Renal cortex interstitium (tissue), 15 donors: Measurements from ENCODE around the gene MAGIX. TPM values are rescaled to one million over a fixed set of nuclear protein-coding genes. Genes with fewer than 3 reads are reported as not detected.
"Not testable (repeated sequence)": the region's sequence is repeated elsewhere in the genome, so short reads cannot be mapped to it uniquely, and the experiment has no call there.

ENCODE experiments used
- DNase-seq, 11 donors: peaks; one replicate each; pipeline ENCODE4 v3.0.0-alpha.2; 2013; ENCODE audit warnings: low read depth in 9 of 11, low spot score in 4 of 11; ENCODE audit errors: extremely low read depth in 1 of 11
- long read RNA-seq, 16 experiments: transcript quantifications; one replicate each; lab custom pipeline, GENCODE V29; 2026
- polyA plus RNA-seq, 3 donors: library from polyadenylated mRNA; unstranded; fragments of 120-200 nt; gene quantifications; one replicate each; pipeline ENCODE4 v1.2.1, GENCODE V29; 2013; ENCODE audit not compliant: insufficient read length in 3 of 3

The MAGIX gene
- polyA plus RNA-seq, result 1 to 10 TPM; 2.7 to 6.9 (median 5.5) TPM
- long read RNA-seq, donor 1, result 0 reads
- long read RNA-seq, donor 2, result 0 reads
- long read RNA-seq, donor 3, partial matches to known transcripts, result 0 of 3 reads
- long read RNA-seq, donor 3, other reads (novel, unspliced or antisense), result 0 of 3 reads
- long read RNA-seq, donor 4, partial matches to known transcripts, result 0 of 1 reads
- long read RNA-seq, donor 4, other reads (novel, unspliced or antisense), result 0 of 1 reads
- long read RNA-seq, donor 5, partial matches to known transcripts, result 0 of 3 reads
- long read RNA-seq, donor 5, other reads (novel, unspliced or antisense), result 0 of 3 reads
- long read RNA-seq, donor 6, partial matches to known transcripts, result 0 of 1 reads
- long read RNA-seq, donor 6, other reads (novel, unspliced or antisense), result 0 of 1 reads
- long read RNA-seq, donor 7, partial matches to known transcripts, result 0 of 1 reads
- long read RNA-seq, donor 7, other reads (novel, unspliced or antisense), result 0 of 1 reads
- long read RNA-seq, donor 8, partial matches to known transcripts, result 0 of 3 reads
- long read RNA-seq, donor 8, other reads (novel, unspliced or antisense), result 0 of 3 reads
- long read RNA-seq, donor 9, partial matches to known transcripts, result 0 of 2 reads
- long read RNA-seq, donor 9, other reads (novel, unspliced or antisense), result 0 of 2 reads
- long read RNA-seq, donor 10, partial matches to known transcripts, result 0 of 1 reads
- long read RNA-seq, donor 10, other reads (novel, unspliced or antisense), result 0 of 1 reads
- long read RNA-seq, donor 11, result 0 reads
- long read RNA-seq, donor 12, result 0 reads
- long read RNA-seq, donor 13, partial matches to known transcripts, result 0 of 1 reads
- long read RNA-seq, donor 13, other reads (novel, unspliced or antisense), result 0 of 1 reads
- long read RNA-seq, donor 14, result 0 reads
- long read RNA-seq, donor 15, partial matches to known transcripts, result 0 of 1 reads
- long read RNA-seq, donor 15, other reads (novel, unspliced or antisense), result 0 of 1 reads
- long read RNA-seq, donor 16, partial matches to known transcripts, result 5 of 12 reads
- long read RNA-seq, donor 16, other reads (novel, unspliced or antisense), result 0 of 12 reads

DNA sequence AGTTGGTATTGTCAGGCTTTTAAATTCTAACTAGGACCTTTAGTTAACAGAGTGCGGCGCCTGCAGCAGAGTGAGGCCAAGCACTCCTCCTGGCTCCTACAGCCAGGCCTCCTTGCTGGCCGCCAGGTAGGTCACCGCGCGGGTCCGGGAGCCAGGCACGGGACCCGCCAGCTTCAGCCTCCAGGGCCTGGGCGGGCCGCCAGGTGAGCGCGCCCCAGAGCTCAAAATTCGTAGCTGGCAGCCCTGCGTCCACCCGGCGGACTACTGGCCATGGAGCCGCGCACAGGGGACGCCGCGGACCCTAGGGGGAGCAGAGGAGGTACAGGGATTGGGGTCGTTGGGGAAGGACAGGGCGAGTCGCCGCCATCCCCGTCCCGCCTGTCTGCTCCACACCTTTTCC, at the start of gene MAGIX:
MAGIX (plus strand) TSS at position 139 of the 400 bp plus-strand sequence; CDS start at position 271, 132 bp downstream.
- DNase-seq, result no peak

DNA sequence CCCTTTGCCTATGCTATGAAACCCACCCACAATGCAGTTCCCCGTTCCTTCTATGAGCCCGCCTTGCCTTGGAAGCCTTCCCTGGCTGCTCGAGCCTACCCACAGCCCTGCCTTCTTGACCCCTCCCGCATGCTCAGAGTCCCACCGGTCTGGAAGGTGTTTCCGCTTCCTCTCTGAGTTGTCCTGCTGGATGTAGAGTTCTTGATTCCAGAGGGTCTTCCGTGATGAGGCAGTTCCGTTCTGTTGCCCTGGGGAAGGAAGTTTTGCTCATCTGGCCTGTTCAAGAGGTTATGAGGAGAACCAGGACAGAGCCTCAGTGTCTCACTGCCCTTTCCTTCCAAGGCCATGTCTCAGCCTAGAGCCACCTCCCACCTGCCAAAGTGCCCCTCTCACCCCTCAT, 46.5 kb upstream of the MAGIX start:
- no peak for DNase-seq

DNA sequence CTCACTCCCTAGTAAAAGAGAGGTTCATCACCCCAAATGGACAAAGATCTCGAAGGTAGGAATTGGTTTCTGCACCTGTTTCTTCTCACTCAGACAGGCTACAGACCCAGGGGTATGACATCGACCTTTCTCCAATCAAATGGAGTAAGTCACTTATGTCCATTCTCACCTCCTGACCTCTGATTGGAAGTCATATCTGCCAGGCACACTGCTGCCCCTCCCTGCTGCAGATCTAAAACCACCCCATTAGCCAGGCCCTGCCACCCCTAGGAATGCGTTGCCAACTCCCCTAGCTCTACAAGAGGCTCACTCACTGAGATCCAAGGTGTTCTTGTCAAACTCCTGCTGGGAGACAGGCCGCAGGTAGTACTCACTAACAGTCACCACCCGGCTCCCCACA, 45.8 kb upstream of the MAGIX start:
- DNase-seq, result no peak

GRCh38 chrX:49117581-49117980, 45.0 kb upstream of the MAGIX start:
- no peak for DNase-seq

DNA sequence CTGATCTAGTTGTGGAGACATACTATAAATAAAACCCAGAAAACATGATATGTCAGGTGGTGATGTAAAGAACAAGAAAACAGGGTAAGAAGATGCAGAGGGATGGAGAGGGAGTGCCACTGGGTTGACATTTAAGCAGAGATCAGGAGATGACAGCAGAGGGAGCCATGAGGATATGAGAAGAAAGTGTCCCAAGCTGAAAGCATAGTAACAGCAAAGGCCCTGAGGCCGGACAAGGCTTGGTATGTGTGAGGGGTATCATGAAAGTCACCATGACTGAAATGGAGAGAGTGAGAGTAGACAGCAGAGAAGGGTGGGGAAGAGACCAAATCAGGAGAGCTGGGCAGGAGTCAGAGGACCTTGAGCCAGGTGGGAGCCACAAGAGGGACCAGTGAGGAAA, 42.5 kb upstream of the MAGIX start:
- DNase-seq, result no peak

GRCh38 chrX:49122499-49122898, 40.1 kb upstream of the MAGIX start:
- DNase-seq, result no peak

DNA sequence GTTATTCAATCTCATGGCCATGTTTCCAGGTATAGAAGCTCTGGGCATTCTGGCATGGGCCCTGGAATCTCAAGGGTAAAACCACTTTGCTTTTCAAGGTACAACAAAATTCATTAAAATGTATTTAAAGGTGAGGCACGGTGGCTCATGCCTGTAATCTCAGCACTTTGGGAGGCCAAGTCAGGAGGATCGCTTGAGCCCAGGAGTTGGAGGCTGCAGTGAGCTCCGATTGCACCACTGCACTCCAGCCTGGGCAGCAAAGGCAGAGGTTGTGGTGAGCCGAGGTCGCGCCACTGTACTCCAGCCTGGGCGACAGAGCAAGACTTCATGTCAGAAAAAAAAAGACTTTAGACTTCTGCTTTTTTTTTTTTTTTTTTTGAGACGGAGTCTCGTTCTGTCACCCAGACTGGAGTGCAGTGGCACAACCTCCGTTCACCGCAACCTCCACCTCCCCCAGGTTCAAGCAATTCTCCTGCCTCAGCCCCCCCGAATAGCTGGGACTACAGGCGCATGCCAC, 34.8 kb upstream of the MAGIX start:
- DNase-seq, result not testable (repeated sequence)

GRCh38 chrX:49129427-49129826, 33.1 kb upstream of the MAGIX start:
- DNase-seq, result no peak

GRCh38 chrX:49132275-49132674, 30.3 kb upstream of the MAGIX start:
- not testable (repeated sequence) for DNase-seq

DNA sequence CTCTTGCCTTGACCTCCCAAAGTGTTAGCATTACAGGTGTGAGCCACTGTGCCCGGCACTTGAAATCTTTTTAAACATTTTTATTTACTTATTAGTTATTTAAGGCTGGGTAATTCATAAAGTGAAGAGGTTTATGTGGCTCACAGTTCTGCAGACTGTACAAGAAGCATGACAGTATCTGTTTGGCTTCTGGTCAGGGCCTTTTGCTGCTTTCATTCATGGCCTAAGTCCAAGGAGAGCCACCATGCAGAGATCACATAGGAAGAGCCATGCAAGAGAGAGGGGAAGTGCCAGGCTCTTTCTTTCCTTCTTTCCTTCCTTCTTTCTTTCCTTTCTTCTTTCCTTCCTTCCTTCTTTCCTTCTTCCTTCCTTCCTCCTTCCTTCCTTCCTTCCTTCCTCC, 28.8 kb upstream of the MAGIX start:
- DNase-seq, result no peak

DNA sequence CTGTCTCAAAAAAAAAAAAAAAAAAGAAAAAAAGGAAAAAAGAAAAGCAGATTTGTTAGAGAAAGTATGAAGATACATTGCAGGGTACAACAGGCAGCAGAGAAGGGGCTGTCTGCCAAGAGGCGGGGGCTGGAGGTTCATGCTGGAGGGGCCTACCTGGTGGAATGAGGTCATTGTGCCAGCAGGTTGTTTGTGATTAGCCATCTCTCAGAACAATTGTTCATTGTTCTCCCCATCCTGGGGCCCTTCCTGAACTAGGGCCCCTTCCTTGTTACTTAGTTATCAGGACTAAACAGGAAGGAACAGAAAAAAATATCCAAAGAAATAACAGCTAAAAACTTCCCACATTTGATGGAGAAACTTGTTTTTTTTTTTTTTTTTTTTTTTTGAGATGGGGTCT, 25.1 kb upstream of the MAGIX start:
- DNase-seq, result no peak

GRCh38 chrX:49139713-49140112, 22.8 kb upstream of the MAGIX start:
- no peak for DNase-seq

DNA sequence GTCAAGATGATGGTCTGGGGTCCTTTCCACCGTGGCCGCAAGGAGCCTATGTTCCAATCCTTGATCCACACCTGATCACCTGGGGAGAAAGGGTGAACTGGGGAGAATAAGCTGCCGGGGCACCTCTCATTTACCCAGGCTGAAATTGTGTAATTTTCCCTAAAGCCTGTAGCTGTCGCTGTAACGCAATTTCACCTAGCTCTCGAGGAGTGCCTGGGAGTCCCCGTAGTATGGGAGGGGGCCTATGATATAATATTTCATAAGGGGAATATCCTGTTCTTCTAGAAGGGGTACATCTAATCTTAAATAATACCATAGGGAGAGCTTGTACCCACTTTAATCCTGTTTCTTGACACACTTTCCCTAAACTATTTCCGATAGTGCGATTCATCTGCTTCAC, 20.3 kb upstream of the MAGIX start:
- not testable (repeated sequence) for DNase-seq

DNA sequence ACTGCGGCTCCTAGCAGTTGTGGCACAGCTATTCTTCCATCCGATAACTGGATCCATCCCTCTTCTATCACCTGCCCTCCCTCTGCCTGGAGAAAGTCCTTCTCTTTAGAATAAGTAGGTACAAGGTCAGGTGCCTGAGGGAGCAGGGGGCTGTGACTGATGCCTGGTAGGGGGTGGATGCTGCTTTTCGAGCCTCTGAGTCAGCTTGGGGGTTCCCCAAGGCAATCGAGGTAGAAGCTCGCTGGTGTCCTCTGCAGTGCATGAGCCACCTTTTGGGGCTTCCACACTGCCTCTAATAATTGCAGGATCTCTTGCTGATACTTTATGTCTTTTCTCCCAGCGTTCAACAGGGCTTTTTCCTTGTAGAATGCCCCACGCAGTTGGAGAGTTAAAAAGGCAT, 19.4 kb upstream of the MAGIX start:
- DNase-seq, result not testable (repeated sequence)

DNA sequence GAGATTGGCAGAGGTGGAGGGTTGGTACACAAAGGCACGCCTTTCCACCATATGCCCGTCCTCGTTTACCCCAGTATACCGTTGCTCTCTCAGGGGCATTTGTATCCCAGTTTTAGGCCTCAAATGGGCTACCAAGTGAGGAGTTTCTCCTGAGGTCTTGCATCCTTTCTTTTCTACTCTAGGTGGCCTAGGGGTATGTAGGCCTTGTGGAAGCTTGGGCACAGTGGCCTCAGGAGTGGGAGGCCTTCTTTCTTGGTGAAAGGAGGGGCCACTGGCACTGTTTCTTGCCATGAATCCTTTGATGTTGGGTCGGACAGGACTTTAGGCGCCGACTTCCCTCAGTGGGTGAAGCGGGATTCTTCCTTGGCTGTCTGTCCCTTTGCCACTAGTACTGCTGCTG, 15.3 kb upstream of the MAGIX start:
- no peak for DNase-seq

DNA sequence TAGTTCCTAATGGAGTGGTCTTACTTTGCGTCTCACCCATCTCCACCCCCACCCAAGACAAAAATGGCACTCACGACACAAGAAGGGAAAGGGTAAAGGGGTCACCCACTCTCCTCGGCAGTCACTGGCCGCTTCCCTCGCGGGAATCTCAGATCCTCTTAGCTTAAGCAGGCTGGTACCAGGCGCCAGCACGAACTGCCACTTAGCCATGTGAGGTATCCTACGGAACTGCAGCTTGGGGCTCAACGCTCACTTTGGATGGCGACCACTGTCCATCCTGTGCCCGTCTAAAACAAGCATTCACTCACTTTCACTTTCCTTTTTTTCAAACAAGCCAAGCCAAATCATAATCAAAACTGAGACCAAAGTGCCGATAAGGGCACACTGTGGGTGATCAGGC, 14.6 kb upstream of the MAGIX start:
- DNase-seq, result no peak

DNA sequence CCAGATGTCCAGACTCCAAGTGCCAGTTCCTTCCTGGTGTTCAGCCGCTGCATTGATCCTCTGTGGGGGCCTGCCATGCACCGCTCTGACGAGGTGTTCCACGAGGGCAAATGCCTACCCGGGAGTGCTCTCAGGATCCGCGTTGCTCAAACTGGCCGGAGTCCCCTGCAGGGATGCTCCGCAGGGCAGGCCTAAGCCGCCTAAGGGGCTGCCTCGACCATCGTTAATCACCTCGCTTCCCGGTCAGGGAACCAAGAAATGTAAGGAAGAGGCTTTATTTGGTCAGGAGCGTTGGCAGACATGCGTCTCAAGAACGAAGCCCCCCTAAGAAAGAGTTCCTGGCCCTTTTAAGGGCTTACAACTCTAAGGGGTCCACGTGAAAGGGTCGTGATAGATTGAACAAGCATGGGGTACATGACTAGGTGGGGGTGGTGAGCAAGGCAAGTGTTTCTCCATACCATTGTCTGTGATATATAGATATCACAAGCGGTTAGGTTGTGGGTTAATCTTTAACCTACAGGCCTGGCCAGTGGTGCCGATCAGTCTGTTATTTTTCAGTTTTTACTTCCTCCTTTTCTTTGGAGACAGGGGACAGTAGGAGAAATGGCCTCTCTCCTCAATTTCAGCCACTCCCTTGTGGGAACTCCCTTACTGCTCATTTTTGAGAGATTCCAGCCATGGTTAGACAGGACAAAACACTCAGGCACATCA, 14.0 kb upstream of the MAGIX start:
- not testable (repeated sequence) for DNase-seq

- DNase-seq, result not testable (repeated sequence)
Observed at GRCh38 chrX:49149291-49149690, 13.3 kb upstream of the MAGIX start.

DNA sequence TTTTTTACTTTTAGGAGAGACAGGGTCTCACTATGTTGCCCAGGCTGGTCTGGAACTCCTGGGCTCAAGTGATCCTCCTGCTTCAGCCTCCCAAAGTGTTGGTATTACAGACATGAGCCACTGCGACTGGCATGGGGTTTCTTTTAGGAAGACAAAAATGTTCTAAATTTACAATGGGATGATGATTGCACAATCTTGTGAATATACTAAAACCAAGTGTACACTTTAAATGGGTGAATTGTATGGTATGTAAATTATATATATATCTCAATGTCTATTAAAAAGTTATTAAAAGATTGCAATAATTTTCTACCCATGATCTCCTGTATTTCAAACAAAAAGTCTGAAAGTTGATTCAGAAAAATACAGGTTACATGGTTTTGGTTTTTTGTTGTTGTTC, 9.1 kb upstream of the MAGIX start:
- DNase-seq, result no peak
